Measurements from ENCODE around the gene TMTC2. TPM values are rescaled to one million over a fixed set of nuclear protein-coding genes. Genes with fewer than 3 reads are reported as not detected.

TMTC2 gene
- total RNA-seq, 1 donor from 2014 or later: 7.6 TPM

GRCh38 chr12:83018088-83018487 is 331.4 kb downstream of the TMTC2 start:
- Histone ChIP-seq H3K27me3 (ENCODE audit: control insufficient read depth, insufficient read depth, low read length) (no peaks in the 10 kb centered on the region), H3K4me3 (ENCODE audit: low read depth, low read length) (no peak overlapping the region), H3K36me3 (ENCODE audit: control insufficient read depth, insufficient read depth, low read length) (no peaks in the 10 kb centered on the region)
- TF ChIP-seq CTCF (IDR thresholded peaks at IDR 0.05; ENCODE audit: insufficient read depth, low read length, poor library complexity, severe bottlenecking): no peak
- no peak for DNase-seq (ENCODE audit: low read depth)

GRCh38 chr12:83027021-83027723 is 340.5 kb downstream of the TMTC2 start:
- H3K27me3 ChIP-seq (ENCODE audit: control insufficient read depth, insufficient read depth, low read length): no peaks in the 10 kb centered on the region
- H3K36me3 ChIP-seq (ENCODE audit: control insufficient read depth, insufficient read depth, low read length): no peaks in the 10 kb centered on the region
- no peak overlapping the region for H3K4me3 ChIP-seq (ENCODE audit: low read depth, low read length)
- DNase-seq (ENCODE audit: low read depth): no peak
- TF ChIP-seq CTCF (IDR thresholded peaks at IDR 0.05; ENCODE audit: insufficient read depth, low read length, poor library complexity, severe bottlenecking): no peak

- H3K4me3 ChIP-seq (ENCODE audit: low read depth, low read length): no peak overlapping the region
- H3K27me3 ChIP-seq (ENCODE audit: control insufficient read depth, insufficient read depth, low read length): no peaks in the 10 kb centered on the region
- H3K36me3 ChIP-seq (ENCODE audit: control insufficient read depth, insufficient read depth, low read length): no peaks in the 10 kb centered on the region
- DNase-seq (ENCODE audit: low read depth): no peak
- TF ChIP-seq CTCF (IDR thresholded peaks at IDR 0.05; ENCODE audit: insufficient read depth, low read length, poor library complexity, severe bottlenecking): no peak
Measured at GRCh38 chr12:83031196-83031595, 344.5 kb downstream of the TMTC2 start.

GRCh38 chr12:83036847-83037246 is 350.1 kb downstream of the TMTC2 start:
- Histone ChIP-seq H3K36me3 (ENCODE audit: control insufficient read depth, insufficient read depth, low read length) (no peaks in the 10 kb centered on the region), H3K27me3 (ENCODE audit: control insufficient read depth, insufficient read depth, low read length) (no peaks in the 10 kb centered on the region), H3K4me3 (ENCODE audit: low read depth, low read length) (no peak overlapping the region)
- TF ChIP-seq CTCF (IDR thresholded peaks at IDR 0.05; ENCODE audit: insufficient read depth, low read length, poor library complexity, severe bottlenecking): no peak
- no peak for DNase-seq (ENCODE audit: low read depth)

- H3K36me3 ChIP-seq (ENCODE audit: control insufficient read depth, insufficient read depth, low read length): no peaks in the 10 kb centered on the region
- no peak for DNase-seq (ENCODE audit: low read depth)
- no peak for TF ChIP-seq CTCF (IDR thresholded peaks at IDR 0.05; ENCODE audit: insufficient read depth, low read length, poor library complexity, severe bottlenecking)
- H3K27me3 ChIP-seq (ENCODE audit: control insufficient read depth, insufficient read depth, low read length): no peaks in the 10 kb centered on the region
- no peak overlapping the region for H3K4me3 ChIP-seq (ENCODE audit: low read depth, low read length)
Measured at GRCh38 chr12:83039413-83039812, 352.7 kb downstream of the TMTC2 start.

GRCh38 chr12:83040339-83040738 is 353.6 kb downstream of the TMTC2 start:
- no peak for TF ChIP-seq CTCF (IDR thresholded peaks at IDR 0.05; ENCODE audit: insufficient read depth, low read length, poor library complexity, severe bottlenecking)
- H3K36me3 ChIP-seq (ENCODE audit: control insufficient read depth, insufficient read depth, low read length): no peaks in the 10 kb centered on the region
- DNase-seq (ENCODE audit: low read depth): no peak
- H3K4me3 ChIP-seq (ENCODE audit: low read depth, low read length): no peak overlapping the region
- no peaks in the 10 kb centered on the region for H3K27me3 ChIP-seq (ENCODE audit: control insufficient read depth, insufficient read depth, low read length)

Data from kidney epithelial cell (primary cell).